ENCODE data around the gene UTS2R. TPM values are rescaled to one million over a fixed set of nuclear protein-coding genes. Genes with fewer than 3 reads are reported as not detected.

Gene UTS2R
- total RNA-seq, 2 donors from 2014 or later = not detected

DNA sequence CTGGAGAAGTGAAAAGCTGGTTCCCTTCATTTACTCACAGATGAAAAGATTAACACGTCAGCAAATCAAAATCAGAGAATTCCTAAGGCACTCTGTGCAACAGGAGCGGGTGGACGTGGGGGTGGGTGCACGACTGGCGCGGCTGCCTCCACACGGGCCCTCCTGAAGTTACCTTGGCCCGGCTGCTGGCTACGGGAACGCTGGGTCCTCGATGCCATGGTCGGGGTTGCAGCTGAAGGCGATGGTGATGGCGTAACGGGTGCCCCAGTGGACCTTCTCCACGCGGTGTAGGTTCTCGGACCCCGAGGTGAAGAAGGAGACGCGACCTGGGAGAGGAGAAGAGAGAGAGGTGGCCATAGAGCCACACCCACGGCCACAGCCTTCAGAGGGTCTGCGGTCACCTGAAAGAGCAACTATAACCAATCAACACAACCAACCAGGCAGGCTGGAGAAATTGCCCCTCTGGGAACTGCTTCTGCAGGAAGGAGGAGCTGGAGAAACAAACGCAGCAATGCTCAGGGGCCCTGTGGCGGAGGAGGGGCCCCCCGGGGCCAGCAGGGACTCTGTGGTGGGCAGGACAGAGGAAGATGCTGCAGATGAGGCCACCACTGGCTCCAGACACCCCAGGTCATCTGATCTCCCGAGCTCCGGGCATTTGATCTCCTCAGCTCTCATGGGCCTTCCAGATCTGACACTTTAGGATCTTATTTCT, 20.8 kb downstream of the UTS2R start:
- H3K27me3 ChIP-seq (replicated peaks; ENCODE audit: insufficient read depth) = no peaks in the 10 kb centered on the region
- no peak overlapping the region for H3K27ac ChIP-seq
- DNase-seq (ENCODE audit: low spot score) = no peak
- intact Hi-C loops (cut with DNase I) = no loop called here
- H3K4me1 ChIP-seq (replicated peaks) = no peaks in the 10 kb centered on the region
- H3K36me3 ChIP-seq = no peaks in the 10 kb centered on the region
- no peak for TF ChIP-seq POLR2AphosphoS5 (IDR thresholded peaks at IDR 0.05)
- TF ChIP-seq CTCF (IDR thresholded peaks at IDR 0.05) = no peak
- no peak for TF ChIP-seq POLR2A (IDR thresholded peaks at IDR 0.05)
- 89% methylated on average over 28 of the region's 28 CpGs for WGBS
- H3K9me3 ChIP-seq = no peaks in the 10 kb centered on the region
- H3K4me3 ChIP-seq = no peak overlapping the region

DNA sequence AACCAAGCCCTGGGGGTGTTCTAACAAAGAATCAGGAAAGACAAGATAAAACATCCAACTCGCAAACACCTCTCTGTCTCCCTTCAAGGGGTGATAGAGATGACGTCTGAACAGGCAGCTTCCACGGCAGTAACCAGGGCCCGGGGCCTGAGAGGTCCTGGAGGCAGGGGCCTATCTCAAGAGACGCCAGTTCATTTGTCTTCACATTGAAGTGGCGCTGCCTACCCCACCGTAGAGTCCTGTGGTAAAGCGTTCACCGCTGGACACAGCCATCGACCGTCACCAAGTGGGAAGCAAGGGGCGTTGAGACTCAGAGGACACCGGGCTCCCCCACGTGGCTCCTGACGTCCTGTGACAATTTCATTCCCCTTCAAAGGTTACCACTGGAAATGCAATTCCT, 21.4 kb downstream of the UTS2R start:
- DNase-seq (ENCODE audit: low spot score) = no peak
- 90% methylated on average over 15 of the region's 15 CpGs for WGBS
- Histone ChIP-seq H3K36me3 (no peaks in the 10 kb centered on the region), H3K4me3 (no peak overlapping the region), H3K9me3 (no peaks in the 10 kb centered on the region), H3K27me3 (replicated peaks; ENCODE audit: insufficient read depth) (no peaks in the 10 kb centered on the region), H3K4me1 (replicated peaks) (no peaks in the 10 kb centered on the region), H3K27ac (no peak overlapping the region)
- intact Hi-C loops (cut with DNase I) = no loop called here
- TF ChIP-seq POLR2AphosphoS5 (IDR thresholded peaks at IDR 0.05) (no peak), CTCF (IDR thresholded peaks at IDR 0.05) (no peak), POLR2A (IDR thresholded peaks at IDR 0.05) (no peak)

DNA sequence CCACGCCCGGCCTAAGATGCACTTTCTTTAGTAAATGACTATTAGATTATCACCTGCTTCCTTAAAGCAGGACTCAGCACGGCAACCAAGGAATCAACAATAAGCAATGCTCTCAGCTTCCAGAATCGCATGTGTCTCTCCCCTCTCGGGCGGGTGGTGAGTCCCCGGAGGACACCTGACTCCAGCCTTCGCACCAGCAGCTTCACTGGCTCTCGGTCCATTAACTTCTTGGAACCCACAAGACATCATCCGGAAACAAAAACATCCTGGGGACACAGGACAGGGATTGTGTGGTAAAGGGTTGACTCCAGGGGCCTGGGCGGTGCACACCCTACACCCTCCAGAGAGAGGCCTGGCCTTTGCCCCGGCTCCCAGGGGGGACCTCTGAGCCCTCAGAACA, 22.7 kb downstream of the UTS2R start:
- H3K9me3 ChIP-seq = no peaks in the 10 kb centered on the region
- no peaks in the 10 kb centered on the region for H3K27me3 ChIP-seq (replicated peaks; ENCODE audit: insufficient read depth)
- no peaks in the 10 kb centered on the region for H3K36me3 ChIP-seq
- TF ChIP-seq CTCF (IDR thresholded peaks at IDR 0.05) = no peak
- TF ChIP-seq POLR2A (IDR thresholded peaks at IDR 0.05) = no peak
- TF ChIP-seq POLR2AphosphoS5 (IDR thresholded peaks at IDR 0.05) = no peak
- H3K4me3 ChIP-seq = no peak overlapping the region
- no peaks in the 10 kb centered on the region for H3K4me1 ChIP-seq (replicated peaks)
- intact Hi-C loops (cut with DNase I) = no loop called here
- H3K27ac ChIP-seq = no peak overlapping the region
- 96% methylated on average over 12 of the region's 12 CpGs for WGBS
- DNase-seq (ENCODE audit: low spot score) = no peak

DNA sequence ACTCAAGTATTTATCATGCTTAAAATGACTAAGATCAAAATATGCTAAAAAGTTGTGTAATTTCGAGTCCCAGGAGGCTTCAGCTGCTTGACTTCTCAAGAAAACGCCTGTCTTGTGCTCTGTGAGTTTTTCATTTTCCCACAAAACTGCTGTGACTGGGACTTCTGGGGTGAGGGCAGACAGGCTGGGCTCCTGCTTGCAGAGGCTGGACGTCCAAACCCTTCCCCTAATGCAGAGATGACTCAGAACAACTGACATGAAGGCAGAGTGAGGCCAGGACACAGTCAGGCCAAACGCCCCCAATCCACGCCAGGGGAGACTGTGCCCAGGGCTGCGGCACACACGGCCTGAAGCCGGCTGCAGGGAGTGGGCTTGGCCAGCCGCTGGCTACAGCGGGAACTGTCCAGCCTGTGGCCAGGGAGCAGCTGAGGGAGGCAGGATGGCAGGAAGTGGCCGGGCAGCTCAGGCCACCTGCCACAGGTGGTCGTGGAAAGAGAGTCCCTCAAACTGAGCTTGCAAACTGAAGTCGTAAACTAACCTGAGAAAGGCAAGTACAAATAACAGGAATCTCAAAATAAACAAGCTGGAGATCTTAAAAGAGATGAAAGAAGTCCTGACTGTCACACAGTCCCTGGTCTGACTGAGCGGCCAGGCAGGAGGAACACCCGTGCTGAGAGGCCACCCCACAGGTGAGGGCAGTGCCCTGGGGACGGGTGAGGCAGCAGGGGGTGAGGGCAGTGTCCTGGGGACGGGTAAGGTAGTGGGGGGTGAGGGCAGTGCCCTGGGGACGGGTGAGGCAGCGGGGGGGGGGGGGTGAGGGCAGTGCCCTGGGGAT, 25.3 kb downstream of the UTS2R start:
- H3K27me3 ChIP-seq (replicated peaks; ENCODE audit: insufficient read depth) = no peaks in the 10 kb centered on the region
- H3K36me3 ChIP-seq = no peaks in the 10 kb centered on the region
- H3K4me1 ChIP-seq (replicated peaks) = no peaks in the 10 kb centered on the region
- peak overlapping the region in 1 of 2 donors; percentile 11 for H3K27ac ChIP-seq
- WGBS = 52% methylated on average over 19 of the region's 19 CpGs
- DNase-seq (ENCODE audit: low spot score) = no peak
- intact Hi-C loops (cut with DNase I) = no loop called here
- H3K9me3 ChIP-seq = no peaks in the 10 kb centered on the region
- TF ChIP-seq CTCF (IDR thresholded peaks at IDR 0.05) (no peak), POLR2AphosphoS5 (IDR thresholded peaks at IDR 0.05) (no peak), POLR2A (IDR thresholded peaks at IDR 0.05) (no peak)
- H3K4me3 ChIP-seq = no peak overlapping the region
